ENCODE measurements around the gene CMSS1. TPM values are rescaled to one million over a fixed set of nuclear protein-coding genes. Genes with fewer than 3 reads are reported as not detected.

The CMSS1 gene
- total RNA-seq, 4 donors from 2014 or later = 1.8 to 41.2 (median 17.0) TPM

GRCh38 chr3:100113723-100114412 is 296.2 kb downstream of the CMSS1 start:
- no peak overlapping the region for H3K4me3 ChIP-seq
- intact Hi-C loops (cut with DNase I; ENCODE audit: low total_unique reads) = no loop called here
- TF ChIP-seq CTCF (IDR thresholded peaks at IDR 0.05) (no peak), POLR2A (IDR thresholded peaks at IDR 0.05) (no peak)
- no peaks in the 10 kb centered on the region for H3K9me3 ChIP-seq
- no peaks in the 10 kb centered on the region for H3K4me1 ChIP-seq
- no peaks in the 10 kb centered on the region for H3K27me3 ChIP-seq
- H3K27ac ChIP-seq = no peak overlapping the region
- DNase-seq = no peak
- no peaks in the 10 kb centered on the region for H3K36me3 ChIP-seq

GRCh38 chr3:100114413-100115030 is 296.9 kb downstream of the CMSS1 start, which contains the start of gene FILIP1L:
Gene FILIP1L (minus strand): TSS chr3:100114501.
- Histone ChIP-seq H3K27ac (no peak within 1 kb of the TSS), H3K36me3 (no peaks in the 10 kb centered on the region), H3K27me3 (no peaks in the 10 kb centered on the region), H3K9me3 (no peaks in the 10 kb centered on the region), H3K4me3 (no peak within 1 kb of the TSS), H3K4me1 (no peaks in the 10 kb centered on the region)
- intact Hi-C loops (cut with DNase I; ENCODE audit: low total_unique reads) = no loop called here
- TF ChIP-seq POLR2A (IDR thresholded peaks at IDR 0.05) = no peak
- DNase-seq = no peak

- Histone ChIP-seq H3K4me1 (no peaks in the 10 kb centered on the region), H3K27ac (no peak overlapping the region), H3K9me3 (no peaks in the 10 kb centered on the region), H3K4me3 (no peak overlapping the region), H3K36me3 (no peaks in the 10 kb centered on the region), H3K27me3 (no peaks in the 10 kb centered on the region)
- intact Hi-C loops (cut with DNase I; ENCODE audit: low total_unique reads) = no loop called here
- TF ChIP-seq POLR2A (IDR thresholded peaks at IDR 0.05) = no peak
- no peak for TF ChIP-seq CTCF (IDR thresholded peaks at IDR 0.05)
- DNase-seq = no peak
These were observed 299.4 kb downstream of the CMSS1 start for GRCh38 chr3:100117093-100117492.

- Histone ChIP-seq H3K4me1 (no peaks in the 10 kb centered on the region), H3K36me3 (no peaks in the 10 kb centered on the region), H3K27ac (no peak overlapping the region), H3K9me3 (no peaks in the 10 kb centered on the region), H3K4me3 (no peak overlapping the region), H3K27me3 (no peaks in the 10 kb centered on the region)
- DNase-seq = no peak
- intact Hi-C loops (cut with DNase I; ENCODE audit: low total_unique reads) = no loop called here
- no peak for TF ChIP-seq CTCF (IDR thresholded peaks at IDR 0.05)
- no peak for TF ChIP-seq POLR2A (IDR thresholded peaks at IDR 0.05)
These were observed 302.4 kb downstream of the CMSS1 start for GRCh38 chr3:100120012-100120411.

GRCh38 chr3:100120693-100121092 is 303.0 kb downstream of the CMSS1 start:
- TF ChIP-seq CTCF (IDR thresholded peaks at IDR 0.05) (no peak), POLR2A (IDR thresholded peaks at IDR 0.05) (no peak)
- Histone ChIP-seq H3K27ac (no peak overlapping the region), H3K27me3 (no peaks in the 10 kb centered on the region), H3K4me3 (no peak overlapping the region), H3K4me1 (no peaks in the 10 kb centered on the region), H3K9me3 (no peaks in the 10 kb centered on the region), H3K36me3 (no peaks in the 10 kb centered on the region)
- intact Hi-C loops (cut with DNase I; ENCODE audit: low total_unique reads) = no loop called here
- no peak for DNase-seq

All from uterus (tissue), 4 donors.